ENCODE measurements around the gene PDE3B. TPM values are rescaled to one million over a fixed set of nuclear protein-coding genes. Genes with fewer than 3 reads are reported as not detected.
"Not testable (repeated sequence)": the region's sequence is repeated elsewhere in the genome, so short reads cannot be mapped to it uniquely, and the experiment has no call there.

The PDE3B gene
- total RNA-seq, 2 donors from 2014 or later: 68.9 to 90.4 TPM

DNA sequence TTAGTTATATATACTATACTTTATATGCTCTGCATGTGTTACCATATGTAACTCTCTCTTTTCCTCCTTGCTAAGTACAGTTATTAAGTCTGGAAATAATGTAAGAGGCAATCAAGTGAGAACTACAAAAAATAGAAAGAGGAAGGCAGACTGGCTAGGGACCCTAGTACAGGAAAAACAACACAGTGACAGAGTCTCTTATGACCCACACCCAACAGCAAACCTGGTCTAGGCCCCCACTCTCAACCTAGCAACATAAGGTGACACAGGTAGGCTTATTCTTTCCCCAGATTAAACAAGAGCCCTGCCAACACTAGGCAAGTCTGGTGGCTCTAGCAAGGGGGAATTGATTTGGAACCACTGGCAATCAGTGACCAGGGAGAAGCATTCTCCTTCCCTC, 132.3 kb downstream of the PDE3B start:
- Mint-ChIP-seq H3K4me1 (peaks cover 17% of the 10 kb centered on the region), H3K4me3 (no peak overlapping the region), H3K36me3 (ENCODE audit: low read depth) (peaks cover 8% of the 10 kb centered on the region), H3K27me3 (no peaks in the 10 kb centered on the region), H3K27ac (no peak overlapping the region)
- no peak for DNase-seq
- no peaks in the 10 kb centered on the region for H3K9me3 ChIP-seq (ENCODE audit: control insufficient read depth, low read length, poor library complexity, severe bottlenecking)
- no peak for ATAC-seq

GRCh38 chr11:14778460-14778859, 134.9 kb downstream of the PDE3B start:
- not testable (repeated sequence) for H3K27me3 Mint-ChIP-seq; H3K9me3 ChIP-seq (ENCODE audit: control insufficient read depth, low read length, poor library complexity, severe bottlenecking); DNase-seq; H3K27ac Mint-ChIP-seq; H3K36me3 Mint-ChIP-seq (ENCODE audit: low read depth); H3K4me3 Mint-ChIP-seq; ATAC-seq
- peaks cover 13% of the 10 kb centered on the region for H3K4me1 Mint-ChIP-seq

DNA sequence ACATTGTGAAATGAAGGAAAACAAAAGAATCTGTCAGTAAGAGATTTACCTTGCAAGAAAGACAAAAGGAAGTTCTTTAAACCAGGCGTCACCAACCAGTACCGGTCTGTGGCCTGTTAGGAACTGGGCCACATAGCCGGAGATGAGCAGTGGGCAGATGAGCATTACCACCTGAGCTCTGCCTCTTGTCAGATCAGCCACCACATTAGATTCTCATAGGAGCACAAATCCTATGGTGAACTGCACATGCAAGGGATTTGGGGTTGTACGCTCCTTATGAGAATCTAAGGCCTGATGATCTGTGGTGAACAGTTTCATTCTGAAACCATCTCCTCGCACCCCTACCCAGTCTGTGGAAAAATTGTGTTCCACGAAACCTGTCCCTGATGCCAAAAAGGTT, 140.2 kb downstream of the PDE3B start:
- Mint-ChIP-seq H3K27me3 (no peaks in the 10 kb centered on the region), H3K36me3 (ENCODE audit: low read depth) (no peaks in the 10 kb centered on the region), H3K27ac (peak overlapping the region; percentile 86), H3K4me1 (peaks cover 11% of the 10 kb centered on the region), H3K4me3 (no peak overlapping the region)
- DNase-seq (no peak), ATAC-seq (no peak)
- no peaks in the 10 kb centered on the region for H3K9me3 ChIP-seq (ENCODE audit: control insufficient read depth, low read length, poor library complexity, severe bottlenecking)

- no peaks in the 10 kb centered on the region for H3K36me3 Mint-ChIP-seq (ENCODE audit: low read depth)
Observed at GRCh38 chr11:14784230-14784629, 140.6 kb downstream of the PDE3B start.

GRCh38 chr11:14789879-14790484, 146.4 kb downstream of the PDE3B start:
- peaks cover 4% of the 10 kb centered on the region for H3K4me1 Mint-ChIP-seq

More at GRCh38 chr11:14784230-14784629, 140.6 kb downstream of the PDE3B start:
- Mint-ChIP-seq H3K27ac (peak overlapping the region; percentile 86), H3K4me3 (no peak overlapping the region), H3K4me1 (peaks cover 9% of the 10 kb centered on the region), H3K27me3 (no peaks in the 10 kb centered on the region)
- DNase-seq: no peak
- ATAC-seq: no peak
- no peaks in the 10 kb centered on the region for H3K9me3 ChIP-seq (ENCODE audit: control insufficient read depth, low read length, poor library complexity, severe bottlenecking)

GRCh38 chr11:14793546-14793945, 149.9 kb downstream of the PDE3B start:
- Mint-ChIP-seq H3K27me3 (no peaks in the 10 kb centered on the region), H3K4me3 (no peak overlapping the region), H3K36me3 (ENCODE audit: low read depth) (peaks cover 12% of the 10 kb centered on the region), H3K27ac (no peak overlapping the region), H3K4me1 (peaks cover 11% of the 10 kb centered on the region)
- H3K9me3 ChIP-seq (ENCODE audit: control insufficient read depth, low read length, poor library complexity, severe bottlenecking): no peaks in the 10 kb centered on the region
- ATAC-seq (no peak), DNase-seq (no peak)

More at GRCh38 chr11:14789879-14790484, 146.4 kb downstream of the PDE3B start:
- DNase-seq: no peak
- no peak for ATAC-seq
- Mint-ChIP-seq H3K36me3 (ENCODE audit: low read depth) (peaks cover 4% of the 10 kb centered on the region), H3K27ac (peak overlapping the region; percentile 62), H3K4me3 (no peak overlapping the region), H3K27me3 (no peaks in the 10 kb centered on the region)
- no peaks in the 10 kb centered on the region for H3K9me3 ChIP-seq (ENCODE audit: control insufficient read depth, low read length, poor library complexity, severe bottlenecking)

- H3K36me3 Mint-ChIP-seq (ENCODE audit: low read depth): peaks cover 21% of the 10 kb centered on the region
- not testable (repeated sequence) for H3K4me3 Mint-ChIP-seq; H3K27ac Mint-ChIP-seq; H3K27me3 Mint-ChIP-seq; H3K9me3 ChIP-seq (ENCODE audit: control insufficient read depth, low read length, poor library complexity, severe bottlenecking); ATAC-seq; DNase-seq
- peaks cover 23% of the 10 kb centered on the region for H3K4me1 Mint-ChIP-seq
Observed at GRCh38 chr11:14796028-14796427, 152.4 kb downstream of the PDE3B start.

- H3K27me3 Mint-ChIP-seq: no peaks in the 10 kb centered on the region
- no peaks in the 10 kb centered on the region for H3K9me3 ChIP-seq (ENCODE audit: control insufficient read depth, low read length, poor library complexity, severe bottlenecking)
- DNase-seq (no peak), ATAC-seq (no peak)
- H3K27ac Mint-ChIP-seq: no peak overlapping the region
- H3K36me3 Mint-ChIP-seq (ENCODE audit: low read depth): peaks cover 19% of the 10 kb centered on the region
- H3K4me1 Mint-ChIP-seq: peaks cover 9% of the 10 kb centered on the region
- H3K4me3 Mint-ChIP-seq: no peak overlapping the region
Observed at GRCh38 chr11:14803846-14804245, 160.2 kb downstream of the PDE3B start.

DNA sequence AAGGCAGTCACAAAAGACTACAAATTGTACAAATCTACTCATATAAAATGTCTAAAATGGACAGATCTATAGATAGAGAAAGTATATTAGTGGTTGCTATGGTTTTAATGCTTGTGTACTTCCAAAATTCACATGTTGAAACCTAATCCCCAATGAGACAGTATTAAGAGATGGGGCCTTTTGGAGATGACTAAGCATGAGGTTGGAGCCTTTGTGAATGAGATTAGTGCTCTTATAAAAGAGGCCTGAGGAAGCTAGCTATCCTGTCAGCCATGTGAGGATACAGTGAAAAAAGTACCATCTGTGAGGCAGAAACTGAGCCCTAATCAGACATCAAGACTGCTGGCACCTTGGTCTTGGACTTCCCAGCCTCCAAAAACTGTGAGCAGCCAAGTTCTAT, 165.9 kb downstream of the PDE3B start:
- DNase-seq: no peak
- no peak for ATAC-seq

GRCh38 chr11:14812757-14813156, 169.2 kb downstream of the PDE3B start:
- H3K27ac Mint-ChIP-seq: no peak overlapping the region
- H3K4me1 Mint-ChIP-seq: no peaks in the 10 kb centered on the region
- H3K27me3 Mint-ChIP-seq: no peaks in the 10 kb centered on the region
- no peak overlapping the region for H3K4me3 Mint-ChIP-seq
- ATAC-seq: no peak
- peaks cover 2% of the 10 kb centered on the region for H3K36me3 Mint-ChIP-seq (ENCODE audit: low read depth)
- no peaks in the 10 kb centered on the region for H3K9me3 ChIP-seq (ENCODE audit: control insufficient read depth, low read length, poor library complexity, severe bottlenecking)
- no peak for DNase-seq

More for the DNA sequence above, 165.9 kb downstream of the PDE3B start:
- H3K4me3 Mint-ChIP-seq: no peak overlapping the region
- no peaks in the 10 kb centered on the region for H3K27me3 Mint-ChIP-seq
- no peaks in the 10 kb centered on the region for H3K9me3 ChIP-seq (ENCODE audit: control insufficient read depth, low read length, poor library complexity, severe bottlenecking)
- peaks cover 11% of the 10 kb centered on the region for H3K36me3 Mint-ChIP-seq (ENCODE audit: low read depth)
- no peak overlapping the region for H3K27ac Mint-ChIP-seq
- no peaks in the 10 kb centered on the region for H3K4me1 Mint-ChIP-seq

DNA sequence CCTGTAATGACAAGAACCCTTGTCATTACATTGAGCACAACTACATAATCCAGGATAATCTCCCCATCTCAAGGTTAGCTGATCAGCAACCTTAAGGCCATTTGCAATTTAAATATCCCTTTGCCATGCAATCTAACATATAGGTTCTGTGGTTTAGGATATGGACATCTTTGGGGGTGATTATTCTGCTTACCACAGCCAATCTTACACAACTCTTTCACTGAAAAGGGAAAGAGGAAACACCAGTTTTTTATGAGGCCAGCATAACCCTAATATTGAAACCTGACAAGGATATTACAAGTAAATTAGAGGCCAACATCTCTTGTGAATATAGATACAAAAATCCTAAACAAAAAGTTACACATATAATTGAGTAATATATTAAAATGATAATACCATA, 169.9 kb downstream of the PDE3B start:
- no peaks in the 10 kb centered on the region for H3K9me3 ChIP-seq (ENCODE audit: control insufficient read depth, low read length, poor library complexity, severe bottlenecking)
- Mint-ChIP-seq H3K4me1 (no peaks in the 10 kb centered on the region), H3K27me3 (no peaks in the 10 kb centered on the region), H3K4me3 (no peak overlapping the region), H3K27ac (no peak overlapping the region), H3K36me3 (ENCODE audit: low read depth) (peaks cover 2% of the 10 kb centered on the region)
- DNase-seq: no peak
- ATAC-seq: no peak

GRCh38 chr11:14818779-14819178, 175.2 kb downstream of the PDE3B start:
- peaks cover 6% of the 10 kb centered on the region for H3K36me3 Mint-ChIP-seq (ENCODE audit: low read depth)
- H3K4me1 Mint-ChIP-seq: no peaks in the 10 kb centered on the region
- H3K4me3 Mint-ChIP-seq: no peak overlapping the region
- DNase-seq (no peak), ATAC-seq (no peak)
- H3K27ac Mint-ChIP-seq: no peak overlapping the region
- no peaks in the 10 kb centered on the region for H3K27me3 Mint-ChIP-seq
- H3K9me3 ChIP-seq (ENCODE audit: control insufficient read depth, low read length, poor library complexity, severe bottlenecking): no peaks in the 10 kb centered on the region

GRCh38 chr11:14819596-14819995, 176.0 kb downstream of the PDE3B start:
- ATAC-seq (no peak), DNase-seq (no peak)
- no peak overlapping the region for H3K4me3 Mint-ChIP-seq
- peaks cover 6% of the 10 kb centered on the region for H3K36me3 Mint-ChIP-seq (ENCODE audit: low read depth)
- no peak overlapping the region for H3K27ac Mint-ChIP-seq
- H3K4me1 Mint-ChIP-seq: no peaks in the 10 kb centered on the region
- no peaks in the 10 kb centered on the region for H3K27me3 Mint-ChIP-seq
- H3K9me3 ChIP-seq (ENCODE audit: control insufficient read depth, low read length, poor library complexity, severe bottlenecking): peaks cover 2% of the 10 kb centered on the region

- no peak overlapping the region for H3K4me3 Mint-ChIP-seq
- peaks cover 2% of the 10 kb centered on the region for H3K9me3 ChIP-seq (ENCODE audit: control insufficient read depth, low read length, poor library complexity, severe bottlenecking)
- peaks cover 3% of the 10 kb centered on the region for H3K36me3 Mint-ChIP-seq (ENCODE audit: low read depth)
- DNase-seq (no peak), ATAC-seq (no peak)
- H3K4me1 Mint-ChIP-seq: no peaks in the 10 kb centered on the region
- no peak overlapping the region for H3K27ac Mint-ChIP-seq
- H3K27me3 Mint-ChIP-seq: no peaks in the 10 kb centered on the region
Observed at GRCh38 chr11:14821031-14821430, 177.4 kb downstream of the PDE3B start.

Measured in T-helper 17 cell (primary cell).